ENCODE measurements around the gene TNIK. TPM values are rescaled to one million over a fixed set of nuclear protein-coding genes. Genes with fewer than 3 reads are reported as not detected.
A peak's percentile ranks its signal among the peaks of the same experiment; 100 is the strongest.

TNIK gene
- total RNA-seq, 1 donor from 2014 or later = 15.5 TPM

- H3K27me3 Mint-ChIP-seq (ENCODE audit: unreplicated experiment) = no peaks in the 10 kb centered on the region
- H3K4me1 Mint-ChIP-seq (ENCODE audit: unreplicated experiment) = peaks cover 21% of the 10 kb centered on the region
- no peak overlapping the region for H3K4me3 Mint-ChIP-seq (ENCODE audit: unreplicated experiment)
- no peak overlapping the region for H3K27ac Mint-ChIP-seq (ENCODE audit: unreplicated experiment)
- H3K9me3 Mint-ChIP-seq (ENCODE audit: unreplicated experiment) = no peaks in the 10 kb centered on the region
- TF ChIP-seq, protein P1, sequence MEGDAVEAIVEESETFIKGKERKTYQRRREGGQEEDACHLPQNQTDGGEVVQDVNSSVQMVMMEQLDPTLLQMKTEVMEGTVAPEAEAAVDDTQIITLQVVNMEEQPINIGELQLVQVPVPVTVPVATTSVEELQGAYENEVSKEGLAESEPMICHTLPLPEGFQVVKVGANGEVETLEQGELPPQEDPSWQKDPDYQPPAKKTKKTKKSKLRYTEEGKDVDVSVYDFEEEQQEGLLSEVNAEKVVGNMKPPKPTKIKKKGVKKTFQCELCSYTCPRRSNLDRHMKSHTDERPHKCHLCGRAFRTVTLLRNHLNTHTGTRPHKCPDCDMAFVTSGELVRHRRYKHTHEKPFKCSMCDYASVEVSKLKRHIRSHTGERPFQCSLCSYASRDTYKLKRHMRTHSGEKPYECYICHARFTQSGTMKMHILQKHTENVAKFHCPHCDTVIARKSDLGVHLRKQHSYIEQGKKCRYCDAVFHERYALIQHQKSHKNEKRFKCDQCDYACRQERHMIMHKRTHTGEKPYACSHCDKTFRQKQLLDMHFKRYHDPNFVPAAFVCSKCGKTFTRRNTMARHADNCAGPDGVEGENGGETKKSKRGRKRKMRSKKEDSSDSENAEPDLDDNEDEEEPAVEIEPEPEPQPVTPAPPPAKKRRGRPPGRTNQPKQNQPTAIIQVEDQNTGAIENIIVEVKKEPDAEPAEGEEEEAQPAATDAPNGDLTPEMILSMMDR (IDR thresholded peaks at IDR 0.05) = no peak
- no peaks in the 10 kb centered on the region for H3K36me3 Mint-ChIP-seq (ENCODE audit: unreplicated experiment)
- DNase-seq (ENCODE audit: extremely low spot score, unreplicated experiment) = no peak
These were observed 225.8 kb downstream of the TNIK start for GRCh38 chr3:171234298-171235010.

GRCh38 chr3:171231361-171231760 lies 228.8 kb downstream of the TNIK start:
- Mint-ChIP-seq H3K27ac (ENCODE audit: unreplicated experiment) (no peak overlapping the region), H3K4me1 (ENCODE audit: unreplicated experiment) (peaks cover 37% of the 10 kb centered on the region), H3K27me3 (ENCODE audit: unreplicated experiment) (no peaks in the 10 kb centered on the region), H3K9me3 (ENCODE audit: unreplicated experiment) (peaks cover under 1% of the 10 kb centered on the region), H3K36me3 (ENCODE audit: unreplicated experiment) (peaks cover under 1% of the 10 kb centered on the region), H3K4me3 (ENCODE audit: unreplicated experiment) (no peak overlapping the region)
- TF ChIP-seq, protein P1 (IDR thresholded peaks at IDR 0.05) = no peak
- DNase-seq (ENCODE audit: extremely low spot score, unreplicated experiment) = no peak

GRCh38 chr3:171230865-171231264 lies 229.3 kb downstream of the TNIK start:
- TF ChIP-seq, protein P1 (IDR thresholded peaks at IDR 0.05) = no peak
- peaks cover 5% of the 10 kb centered on the region for H3K36me3 Mint-ChIP-seq (ENCODE audit: unreplicated experiment)
- H3K27me3 Mint-ChIP-seq (ENCODE audit: unreplicated experiment) = no peaks in the 10 kb centered on the region
- H3K4me1 Mint-ChIP-seq (ENCODE audit: unreplicated experiment) = peaks cover 33% of the 10 kb centered on the region
- no peak for DNase-seq (ENCODE audit: extremely low spot score, unreplicated experiment)
- peak overlapping the region; percentile 45 for H3K27ac Mint-ChIP-seq (ENCODE audit: unreplicated experiment)
- peaks cover 5% of the 10 kb centered on the region for H3K9me3 Mint-ChIP-seq (ENCODE audit: unreplicated experiment)
- H3K4me3 Mint-ChIP-seq (ENCODE audit: unreplicated experiment) = no peak overlapping the region

DNA sequence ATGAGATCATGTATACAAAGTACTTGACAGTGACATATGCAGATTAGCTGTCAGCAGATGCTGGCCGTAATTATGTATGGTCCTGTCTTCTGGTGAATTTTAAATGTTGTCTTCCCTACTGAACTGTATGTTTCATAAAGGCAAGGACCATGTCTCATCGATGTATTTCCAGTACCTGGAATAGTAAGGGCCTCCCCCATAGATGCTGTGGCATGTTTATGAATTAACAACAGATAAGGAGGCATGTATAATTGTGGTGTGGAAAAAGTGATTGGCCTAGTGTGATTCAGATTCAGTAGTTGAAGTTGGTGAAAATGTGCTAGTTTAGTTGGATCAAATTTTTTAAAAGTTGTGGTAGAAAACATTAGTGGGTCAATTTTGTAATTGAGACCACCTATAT lies 231.0 kb downstream of the TNIK start:
- no peak overlapping the region for H3K4me3 Mint-ChIP-seq (ENCODE audit: unreplicated experiment)
- H3K9me3 Mint-ChIP-seq (ENCODE audit: unreplicated experiment) = peaks cover 9% of the 10 kb centered on the region
- H3K27me3 Mint-ChIP-seq (ENCODE audit: unreplicated experiment) = no peaks in the 10 kb centered on the region
- peaks cover 32% of the 10 kb centered on the region for H3K4me1 Mint-ChIP-seq (ENCODE audit: unreplicated experiment)
- DNase-seq (ENCODE audit: extremely low spot score, unreplicated experiment) = no peak
- no peak overlapping the region for H3K27ac Mint-ChIP-seq (ENCODE audit: unreplicated experiment)
- H3K36me3 Mint-ChIP-seq (ENCODE audit: unreplicated experiment) = peaks cover 5% of the 10 kb centered on the region
- TF ChIP-seq, protein P1 (IDR thresholded peaks at IDR 0.05) = no peak

DNA sequence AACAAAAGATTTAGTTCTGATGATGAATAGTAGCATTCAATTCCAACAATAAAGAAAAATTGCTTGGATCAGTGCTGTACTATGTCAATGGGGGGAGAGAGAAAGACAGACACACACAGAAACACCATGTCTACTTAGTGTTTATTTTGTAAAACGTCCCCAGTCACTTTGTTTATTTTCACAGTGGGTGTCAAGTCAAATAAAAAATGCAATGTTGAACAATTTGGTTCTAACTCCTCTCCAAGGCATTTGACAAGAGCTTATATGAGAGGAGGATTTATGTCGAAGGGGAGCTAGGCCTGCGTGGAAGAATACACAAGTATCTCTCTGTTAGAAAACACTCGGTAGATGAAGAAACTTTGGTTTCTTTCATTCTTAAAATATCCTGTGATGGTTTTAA lies 232.0 kb downstream of the TNIK start:
- Mint-ChIP-seq H3K27me3 (ENCODE audit: unreplicated experiment) (no peaks in the 10 kb centered on the region), H3K4me1 (ENCODE audit: unreplicated experiment) (peaks cover 31% of the 10 kb centered on the region), H3K36me3 (ENCODE audit: unreplicated experiment) (peaks cover 5% of the 10 kb centered on the region), H3K4me3 (ENCODE audit: unreplicated experiment) (no peak overlapping the region), H3K27ac (ENCODE audit: unreplicated experiment) (peak overlapping the region; percentile 66), H3K9me3 (ENCODE audit: unreplicated experiment) (peaks cover 9% of the 10 kb centered on the region)
- no peak for DNase-seq (ENCODE audit: extremely low spot score, unreplicated experiment)
- TF ChIP-seq, protein P1 (IDR thresholded peaks at IDR 0.05) = no peak
